HG03095 (cell line): ENCODE data around the gene AFAP1.

ENCODE experiments used
- ATAC-seq: cut with Tn5 transposase; IDR thresholded peaks from one replicate; pipeline ENCODE4 v1.9.1; 2021; ENCODE audit warnings: moderate library complexity; ENCODE audit not compliant: unreplicated experiment

Gene AFAP1

GRCh38 chr4:7939377-7940108 is at the start of gene AFAP1:
AFAP1 (minus strand) TSS chr4:7939861; CDS start chr4:7872078, 67,783 bp downstream.
- peak; percentile 77 for ATAC-seq

- ATAC-seq, result no peak
These were observed 48.8 kb upstream of the AFAP1 start for GRCh38 chr4:7988437-7988836.

- no peak for ATAC-seq
These were observed 47.7 kb upstream of the AFAP1 start for GRCh38 chr4:7987148-7987989.

GRCh38 chr4:7985891-7986441 is 46.3 kb upstream of the AFAP1 start:
- ATAC-seq, result no peak

GRCh38 chr4:7985072-7985471 is 45.4 kb upstream of the AFAP1 start:
- ATAC-seq, result no peak

GRCh38 chr4:7984286-7984925 is 44.7 kb upstream of the AFAP1 start:
- ATAC-seq, result no peak

GRCh38 chr4:7983296-7983695 is 43.6 kb upstream of the AFAP1 start:
- ATAC-seq, result no peak

GRCh38 chr4:7981738-7982394 is 42.2 kb upstream of the AFAP1 start:
- ATAC-seq, result no peak

- no peak for ATAC-seq
These were observed 40.4 kb upstream of the AFAP1 start for GRCh38 chr4:7980036-7980435.

- no peak for ATAC-seq
These were observed 39.9 kb upstream of the AFAP1 start for GRCh38 chr4:7979652-7979968.

- ATAC-seq, result no peak
These were observed 39.4 kb upstream of the AFAP1 start for GRCh38 chr4:7978907-7979651.

- ATAC-seq, result no peak
These were observed 38.8 kb upstream of the AFAP1 start for GRCh38 chr4:7978489-7978888.

- ATAC-seq, result no peak
These were observed 37.0 kb upstream of the AFAP1 start for GRCh38 chr4:7976634-7977033.

GRCh38 chr4:7976025-7976424 is 36.4 kb upstream of the AFAP1 start:
- ATAC-seq, result no peak

GRCh38 chr4:7974425-7974824 is 34.8 kb upstream of the AFAP1 start:
- ATAC-seq, result no peak

GRCh38 chr4:7973545-7973981 is 33.9 kb upstream of the AFAP1 start:
- ATAC-seq, result no peak

GRCh38 chr4:7971881-7972500 is 32.3 kb upstream of the AFAP1 start:
- ATAC-seq, result no peak

- no peak for ATAC-seq
These were observed 31.5 kb upstream of the AFAP1 start for GRCh38 chr4:7971159-7971631.

- no peak for ATAC-seq
These were observed 30.8 kb upstream of the AFAP1 start for GRCh38 chr4:7970361-7970946.
